ENCODE data around the gene C1orf232. TPM values are rescaled to one million over a fixed set of nuclear protein-coding genes. Genes with fewer than 3 reads are reported as not detected.

Gene C1orf232
- total and polyA plus RNA-seq, 2 of the 8 experiments (the other 6 are each of a cell fraction or from before 2014, with no cell fraction given) = not detected

GRCh38 chr1:26124418-26125331 lies 44.1 kb downstream of the C1orf232 start:
- Histone ChIP-seq H3K23ac (ENCODE audit: insufficient read length) (no peak overlapping the region), H4K8ac (ENCODE audit: extremely low read depth, insufficient read depth, low read length) (no peak overlapping the region), H2BK15ac (ENCODE audit: low read length) (no peak overlapping the region), H3K4me1 (replicated peaks in 1 of 4; ENCODE audit: control insufficient read depth in 3 of 4, insufficient read depth in 4 of 4, low read length in 3 of 4) (no peaks in the 10 kb centered on the region), H3K9ac (replicated peaks in 1 of 4; ENCODE audit: extremely low read depth in 1 of 4, low read depth in 3 of 4, low read length in 3 of 4) (no peak overlapping the region), H3K27me3 (replicated peaks in 1 of 4; ENCODE audit: control insufficient read depth in 3 of 4, extremely low read depth in 1 of 4, insufficient read depth in 3 of 4, low read length in 3 of 4) (no peaks in the 10 kb centered on the region), H3K79me2 (ENCODE audit: control insufficient read depth in 1 of 2, insufficient read depth in 2 of 2, low read length in 2 of 2) (no peaks in the 10 kb centered on the region), H4K91ac (replicated peaks; ENCODE audit: insufficient read length, low read length) (no peak overlapping the region), H3K4ac (replicated peaks; ENCODE audit: insufficient read length, low read depth, low read length) (no peak overlapping the region), H3K14ac (ENCODE audit: insufficient read length) (no peak overlapping the region), H3K23me2 (ENCODE audit: low read depth, low read length) (no peaks in the 10 kb centered on the region; the same call in 1 of the 2 replicates), H3K27ac (ENCODE audit: low read depth, low read length) (no peak overlapping the region), H2BK20ac (ENCODE audit: low read length) (no peak overlapping the region), H3K4me2 (ENCODE audit: insufficient read depth in 1 of 2, low read depth in 2 of 2, low read length in 2 of 2) (no peak overlapping the region), H2AFZ (ENCODE audit: low read length) (no peak overlapping the region), H3K9me3 (ENCODE audit: insufficient read depth in 2 of 2, low read depth in 1 of 2, low read length in 1 of 2) (no peaks in the 10 kb centered on the region), H4K5ac (ENCODE audit: insufficient read length, low read depth, low read length) (no peak overlapping the region), H3K79me1 (ENCODE audit: low read depth, low read length) (no peaks in the 10 kb centered on the region), H3K36me3 (ENCODE audit: control insufficient read depth in 2 of 4, insufficient read depth in 4 of 4, low read length in 3 of 4) (peaks cover 0 to 12% (median 0%) of the 10 kb centered on the region in 4 experiments; a peak in 2 of 8 replicates), H3K18ac (ENCODE audit: extremely low read depth, low read length) (no peak overlapping the region), H2BK12ac (ENCODE audit: low read depth, low read length) (no peak overlapping the region), H4K20me1 (replicated peaks in 1 of 2; ENCODE audit: control insufficient read depth in 1 of 2, insufficient read depth in 2 of 2, low read length in 2 of 2) (peaks cover 0 to 2% of the 10 kb centered on the region in 2 experiments), H2BK5ac (ENCODE audit: low read depth, low read length) (no peak overlapping the region), H2BK120ac (replicated peaks; ENCODE audit: low read depth, low read length) (no peak overlapping the region), H3K56ac (replicated peaks; ENCODE audit: insufficient read length, low read depth, low read length) (no peak overlapping the region), H3K4me3 (ENCODE audit: extremely low read depth in 1 of 4, insufficient read depth in 2 of 4, low read depth in 3 of 4, low read length in 4 of 4) (no peak overlapping the region), H2AK5ac (ENCODE audit: low read depth, low read length) (no peak overlapping the region)
- POLR2A ChIA-PET (ENCODE audit: partially characterized antibody) = interaction anchor here (1.1 kb wide), 1 partner anchor 13 kb away, joined by 4 read pairs; the partner anchor contains the start of gene PDIK1L
- FAIRE-seq = no peak
- WGBS, 2 experiments (ENCODE audit: extremely low coverage in 1 of 2, insufficient coverage in 1 of 2, insufficient read length in 1 of 2, insufficient replicate concordance in 2 of 2, low coverage in 1 of 2, low lambda C conversion rate in 2 of 2, missing lambda C conversion rate in 1 of 2) = 96% methylated on average over 4 of the region's 4 CpGs; no CpG with 5 or more reads in 1 of the 2 experiments
- CTCF ChIA-PET (ENCODE audit: partially characterized antibody) = interaction anchor here (0.6 to 1.6 kb wide), 2 partner anchors 20 to 51 kb away, joined by 3 to 7 read pairs; no protein-coding TSS in a partner anchor
- no peak for DNase-seq (ENCODE audit: low read depth in 1 of 2, low spot score in 2 of 2)
- no peak for TF ChIP-seq MAFK (IDR thresholded peaks at IDR 0.05; ENCODE audit: low read depth, low read length)
- TF ChIP-seq RAD21 (IDR thresholded peaks at IDR 0.05 in 1 of 2, conservative IDR thresholded peaks at IDR 0.05 in 1 of 2; ENCODE audit: low read depth in 2 of 2, low read length in 2 of 2) = no peak
- no peak for TF ChIP-seq YY1 (IDR thresholded peaks at IDR 0.05; ENCODE audit: low read depth, low read length)
- TF ChIP-seq TAF7 (optimal IDR thresholded peaks at IDR 0.05; ENCODE audit: borderline replicate concordance, low read depth, low read length) = no peak
- no peak for TF ChIP-seq EP300 (IDR thresholded peaks at IDR 0.05; ENCODE audit: borderline replicate concordance in 1 of 2, low read depth in 2 of 2, low read length in 2 of 2)
- TF ChIP-seq CBX8 (IDR thresholded peaks at IDR 0.05; ENCODE audit: borderline replicate concordance, low read depth, low read length) = no peak
- TF ChIP-seq TEAD4 (IDR thresholded peaks at IDR 0.05; ENCODE audit: low read depth, low read length) = no peak
- TF ChIP-seq PHF8 (conservative IDR thresholded peaks at IDR 0.05; ENCODE audit: low read depth, low read length) = no peak
- TF ChIP-seq JUND (IDR thresholded peaks at IDR 0.05; ENCODE audit: low read length) = no peak
- no peak for TF ChIP-seq CEBPB (IDR thresholded peaks at IDR 0.05; ENCODE audit: low read depth, low read length)
- TF ChIP-seq POLR2A (IDR thresholded peaks at IDR 0.05; ENCODE audit: control extremely low read depth in 1 of 2, low read depth in 2 of 2, low read length in 2 of 2) = no peak
- no peak for TF ChIP-seq SP2 (IDR thresholded peaks at IDR 0.05; ENCODE audit: low read length)

Measured in H1 (cell line).